Hepatocyte (in vitro differentiated cells): ENCODE results near the gene TUBAL3. TPM values are rescaled to one million over a fixed set of nuclear protein-coding genes. Genes with fewer than 3 reads are reported as not detected.
"Not testable (repeated sequence)": the region's sequence is repeated elsewhere in the genome, so short reads cannot be mapped to it uniquely, and the experiment has no call there.

Experiments used
- DNase-seq: peaks from one replicate; pipeline ENCODE4 v3.0.0-alpha.2; 2016; ENCODE audit warnings: low spot score
- H2AFZ ChIP-seq: fragments of 200-600 bp; sonication (generic); 2 replicates; pipeline ENCODE4 v1.6.0; 2016; ENCODE audit warnings: antibody characterized with exemption, mild to moderate bottlenecking
- H3K27ac ChIP-seq: fragments of 200-600 bp; sonication (generic); 2 replicates; pipeline ENCODE4 v1.5.1; 2016; ENCODE audit warnings: mild to moderate bottlenecking
- H3K27me3 ChIP-seq: fragments of 200-600 bp; sonication (generic); 2 replicates; pipeline ENCODE4 v1.6.1; 2016
- H3K36me3 ChIP-seq: fragments of 200-600 bp; sonication (generic); replicated peaks from 2 replicates; pipeline ENCODE4 v1.5.1; 2016; ENCODE audit warnings: low read depth; ENCODE audit not compliant: insufficient read depth
- H3K4me1 ChIP-seq: fragments of 200-600 bp; sonication (generic); 2 replicates; pipeline ENCODE4 v1.5.1; 2016; ENCODE audit warnings: mild to moderate bottlenecking, moderate library complexity; ENCODE audit not compliant: insufficient read depth
- H3K4me2 ChIP-seq: fragments of 200-600 bp; sonication (generic); 2 replicates; pipeline ENCODE4 v1.6.0; 2016
- H3K4me3 ChIP-seq: fragments of 200-600 bp; sonication (generic); 2 replicates; pipeline ENCODE4 v1.5.1; 2016; ENCODE audit warnings: mild to moderate bottlenecking
- H3K79me2 ChIP-seq: fragments of 200-600 bp; sonication (generic); 2 replicates; pipeline ENCODE4 v1.6.0; 2017; ENCODE audit warnings: mild to moderate bottlenecking
- H3K9me2 ChIP-seq: fragments of 200-600 bp; sonication (generic); replicated peaks from 2 replicates; pipeline ENCODE4 v1.6.0; 2017; ENCODE audit warnings: mild to moderate bottlenecking; ENCODE audit not compliant: insufficient read depth
- H3K9me3 ChIP-seq: fragments of 200-600 bp; sonication (generic); 2 replicates; pipeline ENCODE4 v1.5.1; 2016; ENCODE audit warnings: low read depth, mild to moderate bottlenecking
- H4K20me1 ChIP-seq: fragments of 200-600 bp; sonication (generic); 2 replicates; pipeline ENCODE4 v1.6.0; 2016; ENCODE audit warnings: mild to moderate bottlenecking; ENCODE audit not compliant: insufficient read depth, poor library complexity, severe bottlenecking
- CTCF ChIP-seq: fragments of 200-600 bp; sonication (generic); IDR thresholded peaks from 2 replicates; pipeline ENCODE4 v1.5.1; 2016; ENCODE audit warnings: antibody characterized with exemption, mild to moderate bottlenecking; ENCODE audit not compliant: poor library complexity
- EZH2 ChIP-seq: fragments of 200-600 bp; sonication (generic); IDR thresholded peaks from 2 replicates; pipeline ENCODE4 v1.6.1; 2016; ENCODE audit warnings: antibody characterized with exemption, mild to moderate bottlenecking, borderline replicate concordance
- EZH2phosphoT487 ChIP-seq: fragments of 200-600 bp; sonication (generic); IDR thresholded peaks from one replicate; pipeline ENCODE4 v1.6.1; 2018; ENCODE audit warnings: antibody characterized with exemption, mild to moderate bottlenecking, low read depth, moderate library complexity; ENCODE audit not compliant: unreplicated experiment, severe bottlenecking
- WGBS: methylation state at CpG from one replicate; pipeline ENCODE4 v1.1.6; 2016; ENCODE audit warnings: low lambda C conversion rate; ENCODE audit errors: missing lambda C conversion rate; 5-methylcytosine and 5-hydroxymethylcytosine counted together
- polyA plus RNA-seq: library from polyadenylated mRNA; unstranded; fragments of >200 nt; fragmentation: Nextera tagmentation; extraction: Ambion mirVana; gene quantifications from 2 replicates; pipeline ENCODE4 v1.2.1, GENCODE V29; 2016
- total RNA-seq: library from RNA; depleted of rRNA; stranded (reverse); fragments of >200 nt; gene quantifications from 2 replicates; pipeline ENCODE4 v1.2.3, GENCODE V29; 2014

Gene TUBAL3
- total and polyA plus RNA-seq, 2 experiments from 2014 or later = 0.58 to 1.7 TPM

GRCh38 chr10:5412277-5412941 lies 7.8 kb upstream of the TUBAL3 start, which contains the start of gene NET1:
Gene NET1 (plus strand): TSS chr10:5412557. CDS start chr10:5412693, 136 bp downstream.
- TF ChIP-seq EZH2 (no peak), CTCF (no peak)
- peak; percentile 95 for DNase-seq
- Histone ChIP-seq H4K20me1 (no peaks in the 10 kb centered on the region), H3K9me3 (no peaks in the 10 kb centered on the region), H3K36me3 (no peaks in the 10 kb centered on the region), H3K4me1 (no peaks in the 10 kb centered on the region), H3K27ac (no peak within 1 kb of the TSS), H2AFZ (peak within 1 kb of the TSS; percentile 82), H3K9me2 (no peaks in the 10 kb centered on the region), H3K4me3 (peak within 1 kb of the TSS; percentile 88), H3K27me3 (no peaks in the 10 kb centered on the region), H3K79me2 (peaks cover 40% of the 10 kb centered on the region), H3K4me2 (peak within 1 kb of the TSS; percentile 77)
- WGBS = 2% methylated on average over 42 of the region's 48 CpGs

- H3K9me3 ChIP-seq = no peaks in the 10 kb centered on the region
- no peak overlapping the region for H3K27ac ChIP-seq
Observed at GRCh38 chr10:5411941-5412276, 7.3 kb upstream of the TUBAL3 start.

GRCh38 chr10:5410787-5411186 lies 6.2 kb upstream of the TUBAL3 start:
- peaks cover 24% of the 10 kb centered on the region for H3K79me2 ChIP-seq
- H3K27ac ChIP-seq, H3K4me1 ChIP-seq, H3K9me3 ChIP-seq, H4K20me1 ChIP-seq, H3K4me3 ChIP-seq, H3K4me2 ChIP-seq, H3K9me2 ChIP-seq, DNase-seq, H2AFZ ChIP-seq, H3K36me3 ChIP-seq, H3K27me3 ChIP-seq: not testable (repeated sequence)

More at GRCh38 chr10:5411941-5412276, 7.3 kb upstream of the TUBAL3 start:
- 64% methylated on average over 3 of the region's 3 CpGs for WGBS
- no peak overlapping the region for H3K4me3 ChIP-seq
- no peaks in the 10 kb centered on the region for H3K9me2 ChIP-seq
- DNase-seq = no peak
- H3K36me3 ChIP-seq = no peaks in the 10 kb centered on the region
- H3K27me3 ChIP-seq = no peaks in the 10 kb centered on the region
- TF ChIP-seq CTCF = no peak
- TF ChIP-seq EZH2 = no peak
- TF ChIP-seq EZH2phosphoT487 = no peak
- no peaks in the 10 kb centered on the region for H4K20me1 ChIP-seq
- peak overlapping the region; percentile 70 for H2AFZ ChIP-seq
- H3K4me2 ChIP-seq = peak overlapping the region; percentile 77
- H3K4me1 ChIP-seq = no peaks in the 10 kb centered on the region
- H3K79me2 ChIP-seq = peaks cover 35% of the 10 kb centered on the region

GRCh38 chr10:5406918-5407317 lies 2.3 kb upstream of the TUBAL3 start:
- no peak for TF ChIP-seq CTCF
- no peak for TF ChIP-seq EZH2
- TF ChIP-seq EZH2phosphoT487 = no peak
- Histone ChIP-seq H3K9me2 (no peaks in the 10 kb centered on the region), H4K20me1 (no peaks in the 10 kb centered on the region), H3K9me3 (no peaks in the 10 kb centered on the region), H3K4me1 (no peaks in the 10 kb centered on the region), H3K79me2 (no peaks in the 10 kb centered on the region), H3K4me2 (no peak overlapping the region), H3K4me3 (no peak overlapping the region), H3K27ac (no peak overlapping the region), H2AFZ (no peak overlapping the region), H3K36me3 (no peaks in the 10 kb centered on the region), H3K27me3 (no peaks in the 10 kb centered on the region)
- 57% methylated on average over 1 of the region's 1 CpG for WGBS
- DNase-seq = no peak
